Measurements from ENCODE around the gene SRSF7. TPM values are rescaled to one million over a fixed set of nuclear protein-coding genes. Genes with fewer than 3 reads are reported as not detected.

Gene SRSF7
- total RNA-seq, 1 experiment from 2014 or later = 275 TPM

DNA sequence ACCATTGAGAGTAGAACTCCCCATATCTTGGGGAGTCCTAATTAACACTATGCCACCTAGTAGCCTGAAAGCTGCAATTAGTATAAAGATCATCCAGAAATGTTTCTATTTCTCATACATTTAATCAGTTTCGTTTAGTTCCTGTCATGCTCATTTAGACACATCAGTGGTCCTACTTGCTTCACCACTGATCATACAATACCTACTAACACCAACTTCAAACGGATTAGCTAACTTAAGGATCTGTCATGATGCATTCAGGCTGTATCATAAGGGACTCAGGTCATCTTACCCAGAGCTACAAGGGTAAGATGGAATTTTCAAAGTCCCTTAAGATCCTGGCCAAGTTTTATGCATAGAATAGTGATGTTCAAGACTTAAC, 6.8 kb downstream of the SRSF7 start:
- Mint-ChIP-seq H3K4me3 (ENCODE audit: unreplicated experiment) (no peak overlapping the region), H3K27ac (ENCODE audit: low read depth, unreplicated experiment) (no peak overlapping the region), H3K9me3 (ENCODE audit: unreplicated experiment) (peaks cover 2% of the 10 kb centered on the region), H3K27me3 (ENCODE audit: insufficient read depth, unreplicated experiment) (no peaks in the 10 kb centered on the region), H3K4me1 (ENCODE audit: insufficient read depth, unreplicated experiment) (peaks cover 25% of the 10 kb centered on the region), H3K36me3 (ENCODE audit: insufficient read depth, unreplicated experiment) (peaks cover 91% of the 10 kb centered on the region)
- no TSS peak for BruUV-seq (replicated peaks)
- ChIA-PET POLR2A (interaction anchor here (0.7 to 1.9 kb wide), 4 partner anchors 10 to 194 kb away, joined by 3 to 8 read pairs (median 4); partner anchors contain the start of gene HNRNPLL), CTCF (interaction anchor here (0.6 to 2.2 kb wide), 6 partner anchors 12 to 428 kb away, joined by 3 to 15 read pairs (median 3); no protein-coding TSS in a partner anchor)
- intact Hi-C loops (cut with micrococcal nuclease) = loop anchor here (5.0 kb wide), 1 partner anchor 207 kb away; no protein-coding TSS in a partner anchor
- DNase-seq (ENCODE audit: unreplicated experiment) = no peak
- TF ChIP-seq, protein P1, sequence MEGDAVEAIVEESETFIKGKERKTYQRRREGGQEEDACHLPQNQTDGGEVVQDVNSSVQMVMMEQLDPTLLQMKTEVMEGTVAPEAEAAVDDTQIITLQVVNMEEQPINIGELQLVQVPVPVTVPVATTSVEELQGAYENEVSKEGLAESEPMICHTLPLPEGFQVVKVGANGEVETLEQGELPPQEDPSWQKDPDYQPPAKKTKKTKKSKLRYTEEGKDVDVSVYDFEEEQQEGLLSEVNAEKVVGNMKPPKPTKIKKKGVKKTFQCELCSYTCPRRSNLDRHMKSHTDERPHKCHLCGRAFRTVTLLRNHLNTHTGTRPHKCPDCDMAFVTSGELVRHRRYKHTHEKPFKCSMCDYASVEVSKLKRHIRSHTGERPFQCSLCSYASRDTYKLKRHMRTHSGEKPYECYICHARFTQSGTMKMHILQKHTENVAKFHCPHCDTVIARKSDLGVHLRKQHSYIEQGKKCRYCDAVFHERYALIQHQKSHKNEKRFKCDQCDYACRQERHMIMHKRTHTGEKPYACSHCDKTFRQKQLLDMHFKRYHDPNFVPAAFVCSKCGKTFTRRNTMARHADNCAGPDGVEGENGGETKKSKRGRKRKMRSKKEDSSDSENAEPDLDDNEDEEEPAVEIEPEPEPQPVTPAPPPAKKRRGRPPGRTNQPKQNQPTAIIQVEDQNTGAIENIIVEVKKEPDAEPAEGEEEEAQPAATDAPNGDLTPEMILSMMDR (IDR thresholded peaks at IDR 0.05; ENCODE audit: unreplicated experiment) = no peak

- Mint-ChIP-seq H3K27me3 (ENCODE audit: insufficient read depth, unreplicated experiment) (no peaks in the 10 kb centered on the region), H3K36me3 (ENCODE audit: insufficient read depth, unreplicated experiment) (peaks cover 91% of the 10 kb centered on the region), H3K4me3 (ENCODE audit: unreplicated experiment) (no peak overlapping the region), H3K4me1 (ENCODE audit: insufficient read depth, unreplicated experiment) (peaks cover 25% of the 10 kb centered on the region), H3K9me3 (ENCODE audit: unreplicated experiment) (peaks cover 7% of the 10 kb centered on the region), H3K27ac (ENCODE audit: low read depth, unreplicated experiment) (no peak overlapping the region)
- TF ChIP-seq, protein P1 (IDR thresholded peaks at IDR 0.05; ENCODE audit: unreplicated experiment) = no peak
- no TSS peak for BruUV-seq (replicated peaks)
- intact Hi-C loops (cut with micrococcal nuclease) = loop anchor here (5.0 kb wide), 1 partner anchor 207 kb away; no protein-coding TSS in a partner anchor
- no peak for DNase-seq (ENCODE audit: unreplicated experiment)
- CTCF ChIA-PET = interaction anchor here (0.6 to 2.2 kb wide), 8 partner anchors 9 to 428 kb away, joined by 3 to 15 read pairs (median 3); no protein-coding TSS in a partner anchor
- POLR2A ChIA-PET = interaction anchor here (0.5 to 1.9 kb wide), 6 partner anchors 9 to 202 kb away, joined by 3 to 8 read pairs (median 4); partner anchors contain the start of gene HNRNPLL
Observed at GRCh38 chr2:38743672-38744398, 7.3 kb downstream of the SRSF7 start.

DNA sequence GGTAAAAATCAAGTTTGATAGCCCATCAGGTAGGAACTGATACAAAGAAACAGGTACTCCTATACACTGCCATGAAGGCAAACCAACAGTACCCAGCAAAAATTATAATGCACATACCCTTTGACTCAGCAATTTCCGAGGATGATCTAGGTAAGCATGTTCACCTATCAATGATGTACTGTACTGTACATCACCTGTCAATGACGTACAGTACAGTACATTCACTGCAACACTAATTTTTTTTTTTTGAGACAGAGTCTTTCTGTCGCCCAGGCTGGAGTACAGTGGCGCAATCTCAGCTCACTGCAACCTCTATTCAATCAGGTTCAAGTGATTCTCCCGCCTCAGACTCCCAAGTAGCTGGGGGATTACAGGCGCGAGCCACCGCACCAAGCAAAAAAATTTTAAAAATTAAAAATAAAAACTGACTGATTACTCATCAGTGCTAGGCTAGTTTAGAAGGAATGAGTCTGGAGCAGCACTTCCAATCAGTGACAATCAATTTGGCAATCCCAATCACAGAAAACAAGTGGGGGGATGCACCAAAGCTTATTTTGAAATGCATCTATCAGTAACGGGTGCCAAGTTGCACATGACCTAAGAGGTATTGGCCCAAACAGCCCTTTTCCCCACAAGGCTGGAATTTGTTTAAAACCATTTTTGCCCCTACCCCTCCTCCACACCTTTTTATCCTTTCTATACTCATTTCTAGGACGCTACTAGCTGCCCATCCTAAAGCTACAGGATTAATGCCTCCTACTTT, 8.2 kb downstream of the SRSF7 start:
- no peak overlapping the region for H3K4me3 Mint-ChIP-seq (ENCODE audit: unreplicated experiment)
- CTCF ChIA-PET = interaction anchor here (0.6 to 2.7 kb wide), 8 partner anchors 8 to 179 kb away, joined by 3 to 16 read pairs (median 5); partner anchors contain the start of gene SRSF7
- peaks cover 8% of the 10 kb centered on the region for H3K9me3 Mint-ChIP-seq (ENCODE audit: unreplicated experiment)
- POLR2A ChIA-PET = interaction anchor here (0.5 to 2.5 kb wide), 5 partner anchors 8 to 769 kb away, joined by 3 to 11 read pairs (median 4); partner anchors contain the start of gene SRSF7
- H3K27ac Mint-ChIP-seq (ENCODE audit: low read depth, unreplicated experiment) = no peak overlapping the region
- H3K36me3 Mint-ChIP-seq (ENCODE audit: insufficient read depth, unreplicated experiment) = peaks cover 91% of the 10 kb centered on the region
- no peak for DNase-seq (ENCODE audit: unreplicated experiment)
- no TSS peak for BruUV-seq (replicated peaks)
- TF ChIP-seq, protein P1 (IDR thresholded peaks at IDR 0.05; ENCODE audit: unreplicated experiment) = no peak
- peaks cover 16% of the 10 kb centered on the region for H3K4me1 Mint-ChIP-seq (ENCODE audit: insufficient read depth, unreplicated experiment)
- no peaks in the 10 kb centered on the region for H3K27me3 Mint-ChIP-seq (ENCODE audit: insufficient read depth, unreplicated experiment)
- intact Hi-C loops (cut with micrococcal nuclease) = loop anchor here (5.0 kb wide), 1 partner anchor 206 kb away; no protein-coding TSS in a partner anchor
